HCT116 (cell line): Measurements from ENCODE around the gene TPM4. TPM values are rescaled to one million over a fixed set of nuclear protein-coding genes. Genes with fewer than 3 reads are reported as not detected.
A peak's percentile ranks its signal among the peaks of the same experiment; 100 is the strongest.

Experiments
- ATAC-seq: fragments of 200-7000 bp; cut with Tn5 transposase; 2 replicates; pipeline ENCODE4 v1.9.1; 2020; ENCODE audit warnings: mild to moderate bottlenecking, moderate library complexity
- BruUV-seq: library from RNA; stranded (reverse); fragments of 400-500 nt; replicated peaks from 2 replicates; lab custom pipeline; 2021; lab: Mats Ljungman, UMichigan
- CTCF ChIA-PET: fragments of 300-600 bp; sonication (Branson Sonifier 250); formaldehyde crosslinking; loops from one replicate; lab custom pipeline; 2021; ENCODE audit warnings: antibody characterized with exemption; lab: Charles Lee
- POLR2A ChIA-PET: fragments of 300-600, 350-600 bp; sonication (Branson Sonifier 250); formaldehyde crosslinking; loops from one replicate; lab custom pipeline; 2021; ENCODE audit warnings: antibody characterized with exemption; lab: Charles Lee
- RAD21 ChIA-PET, 2 experiments: fragments of 300-600 bp; sonication (Branson Sonifier 250); formaldehyde crosslinking; loops; one replicate each; lab custom pipeline; 2023; ENCODE audit warnings: low total read pairs in 2 of 2; ENCODE audit not compliant: uncharacterized antibody in 2 of 2, unreplicated experiment in 2 of 2, low non-redundant PET in 1 of 2; lab: Charles Lee
- DNase-seq: peaks from one replicate; pipeline ENCODE4 v3.0.0-alpha.2; 2010; ENCODE audit warnings: low read depth, low spot score
- H2AFZ ChIP-seq: fragments of 200-600 bp; shearing (Covaris generic), sonication (generic); 2 replicates; pipeline ENCODE4 v1.6.1; 2017; ENCODE audit warnings: low read depth, mixed run types, mixed read lengths, antibody characterized with exemption, low read length; ENCODE audit not compliant: poor library complexity, severe bottlenecking
- H3K27ac ChIP-seq: 2 replicates; pipeline ENCODE4 v1.5.1; 2012; ENCODE audit warnings: low read depth, low read length
- H3K27me3 ChIP-seq: fragments of 200-600 bp; sonication (generic); 2 replicates; pipeline ENCODE4 v1.6.1; 2016; ENCODE audit warnings: mixed run types, low read length, mixed read lengths; ENCODE audit not compliant: insufficient read depth
- H3K36me3 ChIP-seq, 2 experiments: fragments of 200-500 bp in 1 of 2; fragments of 200-600 bp in 1 of 2; sonication (Bioruptor generic) in 1 of 2; sonication (generic) in 1 of 2; 2 replicates each; pipeline versions ENCODE4 v1.5.1 to v1.6.1; 2014 to 2016; ENCODE audit warnings: low read length in 2 of 2, inconsistent platforms in 1 of 2, mixed read lengths in 1 of 2, mixed run types in 1 of 2; ENCODE audit not compliant: insufficient read depth in 2 of 2, control insufficient read depth in 1 of 2
- H3K4me1 ChIP-seq, 2 experiments: fragments of 200-600 bp in 1 of 2; sonication (generic) in 1 of 2; 2 replicates each; pipeline versions ENCODE4 v1.5.1 to v1.6.1; 2012 to 2017; ENCODE audit warnings: low read length in 2 of 2, inconsistent platforms in 1 of 2, mild to moderate bottlenecking in 1 of 2, mixed read lengths in 1 of 2, mixed run types in 1 of 2, moderate library complexity in 1 of 2; ENCODE audit not compliant: insufficient read depth in 2 of 2, control insufficient read depth in 1 of 2
- H3K4me2 ChIP-seq: fragments of 200-600 bp; sonication (generic); 2 replicates; pipeline ENCODE4 v1.6.1; 2017; ENCODE audit warnings: mixed run types, low read length, mixed read lengths
- H3K4me3 ChIP-seq, 2 experiments: fragments of 200-600 bp in 1 of 2; sonication (generic) in 1 of 2; replicated peaks in 1 of 2; 2 replicates each; pipeline ENCODE4 v1.5.1; 2011 to 2016; ENCODE audit warnings: low read length in 2 of 2, control low read depth in 1 of 2, low read depth in 1 of 2, mild to moderate bottlenecking in 1 of 2, mixed read lengths in 1 of 2, mixed run types in 1 of 2
- H3K79me2 ChIP-seq: fragments of 200-600 bp; sonication (generic); 2 replicates; pipeline ENCODE4 v1.6.1; 2017; ENCODE audit warnings: mild to moderate bottlenecking, mixed run types, low read length, moderate library complexity, mixed read lengths; ENCODE audit not compliant: insufficient read depth
- H3K9ac ChIP-seq: fragments of 200-600 bp; sonication (generic); 2 replicates; pipeline ENCODE4 v1.6.1; 2016; ENCODE audit warnings: low read length, mixed read lengths
- H3K9me2 ChIP-seq: fragments of 200-600 bp; sonication (generic), shearing (Covaris generic); 2 replicates; pipeline ENCODE4 v1.6.1; 2017; ENCODE audit warnings: mixed run types, mild to moderate bottlenecking, moderate library complexity; ENCODE audit not compliant: insufficient read depth
- H3K9me3 ChIP-seq, 2 experiments: fragments of 200-500 bp in 1 of 2; fragments of 200-600 bp in 1 of 2; sonication (Bioruptor generic) in 1 of 2; sonication (generic) in 1 of 2; 2 replicates each; pipeline ENCODE4 v1.6.1; 2014 to 2017; ENCODE audit warnings: low read length in 2 of 2, mixed read lengths in 2 of 2, inconsistent platforms in 1 of 2, low read depth in 1 of 2, mild to moderate bottlenecking in 1 of 2, mixed run types in 1 of 2, moderate library complexity in 1 of 2; ENCODE audit not compliant: control insufficient read depth in 1 of 2, insufficient read depth in 1 of 2
- H4K20me1 ChIP-seq: fragments of 200-600 bp; sonication (generic), shearing (Covaris generic); 2 replicates; pipeline ENCODE4 v1.6.1; 2017; ENCODE audit warnings: mixed run types, mild to moderate bottlenecking, moderate library complexity; ENCODE audit not compliant: insufficient read depth
- ATF3 ChIP-seq: IDR thresholded peaks from 2 replicates; pipeline ENCODE4 v1.6.1; 2012
- CBX3 ChIP-seq: IDR thresholded peaks from 2 replicates; pipeline ENCODE4 v1.6.1; 2012; ENCODE audit warnings: low read depth
- EGR1 ChIP-seq: IDR thresholded peaks from 2 replicates; pipeline ENCODE4 v1.6.1; 2012; ENCODE audit warnings: low read depth
- ELF1 ChIP-seq: IDR thresholded peaks from 2 replicates; pipeline ENCODE4 v1.6.1; 2012; ENCODE audit warnings: low read depth, borderline replicate concordance
- EZH2 ChIP-seq: fragments of 200-600 bp; sonication (generic); IDR thresholded peaks from 2 replicates; pipeline ENCODE4 v1.6.1; 2017; ENCODE audit warnings: antibody characterized with exemption, mixed run types
- EZH2phosphoT487 ChIP-seq: fragments of 200-600 bp; IDR thresholded peaks from 2 replicates; pipeline ENCODE4 v1.6.1; 2018; ENCODE audit warnings: antibody characterized with exemption, borderline replicate concordance
- JUND ChIP-seq: IDR thresholded peaks from 2 replicates; pipeline ENCODE4 v1.6.1; 2012
- POLR2A ChIP-seq: IDR thresholded peaks from 2 replicates; pipeline ENCODE4 v1.7.0; 2011; ENCODE audit warnings: borderline replicate concordance; ENCODE audit not compliant: insufficient read depth, insufficient read length; ENCODE audit errors: extremely low read depth
- SIN3A ChIP-seq: IDR thresholded peaks from 2 replicates; pipeline ENCODE4 v1.6.1; 2012; ENCODE audit warnings: low read depth
- SP1 ChIP-seq: IDR thresholded peaks from 2 replicates; pipeline ENCODE4 v1.6.1; 2012; ENCODE audit warnings: low read depth
- SRF ChIP-seq: IDR thresholded peaks from 2 replicates; pipeline ENCODE4 v1.6.1; 2012; ENCODE audit warnings: low read depth
- TCF7L2 ChIP-seq: IDR thresholded peaks from 2 replicates; pipeline ENCODE4 v1.7.0; 2011; ENCODE audit warnings: borderline replicate concordance, inconsistent platforms; ENCODE audit not compliant: insufficient read depth, insufficient read length; ENCODE audit errors: extremely low read depth
- ZFX ChIP-seq: fragments of 450-650 bp; IDR thresholded peaks from 2 replicates; pipeline ENCODE4 v1.6.1; 2017
- intact Hi-C: fragments of 100-400 bp; cut with micrococcal nuclease; formaldehyde crosslinking; loops from 2 replicates; pipeline ENCODE4 v1.10.0; 2022
- total RNA-seq: library from RNA; stranded (reverse); gene quantifications from one replicate; pipeline ENCODE4 v1.2.1, GENCODE V29; 2021; ENCODE audit not compliant: unreplicated experiment
- TF ChIP-seq, protein P1 (sequence below): IDR thresholded peaks from 2 replicates; pipeline ENCODE4 v1.6.1; 2012; ENCODE audit warnings: low read depth
- TF ChIP-seq, protein P2 (sequence below): IDR thresholded peaks from 2 replicates; pipeline ENCODE4 v1.6.1; 2012

The TPM4 gene
- total RNA-seq, 1 experiment from 2014 or later, result 275 TPM

DNA sequence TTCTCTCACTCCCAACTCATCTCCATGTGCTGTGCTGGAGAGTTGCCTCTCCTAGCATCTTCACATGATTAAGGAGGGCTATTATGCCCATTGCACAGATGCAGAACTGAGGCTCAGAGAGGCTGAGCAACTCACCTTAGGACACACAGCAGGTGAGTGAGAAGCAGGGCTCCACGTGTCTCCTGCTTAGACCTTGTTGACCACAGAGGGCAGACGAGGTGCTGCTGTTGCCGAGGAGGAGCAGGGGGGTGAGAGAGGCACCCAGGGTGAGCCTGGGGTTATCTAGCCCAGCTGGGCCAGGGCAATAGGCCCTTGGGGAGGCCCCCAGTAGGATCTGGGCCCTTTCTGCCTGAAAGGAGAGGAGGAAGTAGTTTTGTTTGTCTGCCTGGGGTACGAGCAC is 64.7 kb downstream of the TPM4 start:
- no peak for ATAC-seq
- POLR2A ChIA-PET, result no interaction called here

DNA sequence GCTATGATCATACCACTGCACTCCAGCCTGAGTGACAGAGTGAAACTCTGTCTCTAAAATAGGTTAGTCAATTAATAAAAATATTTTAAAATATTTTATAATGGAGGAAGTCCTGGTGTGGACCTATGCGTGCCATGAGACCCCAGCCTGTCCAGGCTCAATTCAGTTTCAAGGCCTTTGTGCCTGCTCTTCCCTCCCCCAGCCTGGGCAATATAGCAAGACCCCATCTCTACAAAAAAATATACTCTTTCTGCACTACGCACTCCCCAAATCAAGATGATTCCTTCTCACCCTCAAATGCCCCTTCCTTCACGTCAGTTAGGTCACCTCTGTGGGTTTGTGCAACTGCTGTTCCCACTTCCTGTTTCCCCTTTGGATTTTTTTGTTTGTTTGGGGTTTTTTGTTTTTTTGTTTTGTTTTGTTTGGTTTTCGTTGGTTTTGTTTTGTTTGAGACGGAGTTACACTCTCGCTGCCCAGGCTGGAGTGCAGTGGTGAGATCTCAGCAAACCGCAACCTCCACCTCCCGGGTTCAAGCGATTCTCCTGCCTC is 65.8 kb downstream of the TPM4 start:
- intact Hi-C loops, result no loop called here
- peaks cover 17 to 31% of the 10 kb centered on the region in 2 experiments for H3K4me1 ChIP-seq
- no peak overlapping the region for H2AFZ ChIP-seq
- peaks cover 9% of the 10 kb centered on the region; the same call in 1 of the 2 replicates for H3K79me2 ChIP-seq
- no peak overlapping the region for H3K4me3 ChIP-seq
- no peaks in the 10 kb centered on the region for H3K9me3 ChIP-seq
- no peaks in the 10 kb centered on the region for H4K20me1 ChIP-seq
- no peaks in the 10 kb centered on the region for H3K36me3 ChIP-seq
- no peak overlapping the region for H3K27ac ChIP-seq
- CTCF ChIA-PET, result no interaction called here
- DNase-seq, result no peak
- RAD21 ChIA-PET, result no interaction called here
- no peaks in the 10 kb centered on the region for H3K27me3 ChIP-seq
- POLR2A ChIA-PET, result no interaction called here
- TF ChIP-seq TCF7L2, result no peak
- no peak for TF ChIP-seq SRF
- no peak for TF ChIP-seq JUND
- no peak for TF ChIP-seq ATF3
- no peak for TF ChIP-seq EZH2
- TF ChIP-seq POLR2A, result no peak
- TF ChIP-seq, protein P1, sequence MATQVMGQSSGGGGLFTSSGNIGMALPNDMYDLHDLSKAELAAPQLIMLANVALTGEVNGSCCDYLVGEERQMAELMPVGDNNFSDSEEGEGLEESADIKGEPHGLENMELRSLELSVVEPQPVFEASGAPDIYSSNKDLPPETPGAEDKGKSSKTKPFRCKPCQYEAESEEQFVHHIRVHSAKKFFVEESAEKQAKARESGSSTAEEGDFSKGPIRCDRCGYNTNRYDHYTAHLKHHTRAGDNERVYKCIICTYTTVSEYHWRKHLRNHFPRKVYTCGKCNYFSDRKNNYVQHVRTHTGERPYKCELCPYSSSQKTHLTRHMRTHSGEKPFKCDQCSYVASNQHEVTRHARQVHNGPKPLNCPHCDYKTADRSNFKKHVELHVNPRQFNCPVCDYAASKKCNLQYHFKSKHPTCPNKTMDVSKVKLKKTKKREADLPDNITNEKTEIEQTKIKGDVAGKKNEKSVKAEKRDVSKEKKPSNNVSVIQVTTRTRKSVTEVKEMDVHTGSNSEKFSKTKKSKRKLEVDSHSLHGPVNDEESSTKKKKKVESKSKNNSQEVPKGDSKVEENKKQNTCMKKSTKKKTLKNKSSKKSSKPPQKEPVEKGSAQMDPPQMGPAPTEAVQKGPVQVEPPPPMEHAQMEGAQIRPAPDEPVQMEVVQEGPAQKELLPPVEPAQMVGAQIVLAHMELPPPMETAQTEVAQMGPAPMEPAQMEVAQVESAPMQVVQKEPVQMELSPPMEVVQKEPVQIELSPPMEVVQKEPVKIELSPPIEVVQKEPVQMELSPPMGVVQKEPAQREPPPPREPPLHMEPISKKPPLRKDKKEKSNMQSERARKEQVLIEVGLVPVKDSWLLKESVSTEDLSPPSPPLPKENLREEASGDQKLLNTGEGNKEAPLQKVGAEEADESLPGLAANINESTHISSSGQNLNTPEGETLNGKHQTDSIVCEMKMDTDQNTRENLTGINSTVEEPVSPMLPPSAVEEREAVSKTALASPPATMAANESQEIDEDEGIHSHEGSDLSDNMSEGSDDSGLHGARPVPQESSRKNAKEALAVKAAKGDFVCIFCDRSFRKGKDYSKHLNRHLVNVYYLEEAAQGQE, result no peak
- TF ChIP-seq SIN3A, result no peak
- TF ChIP-seq EZH2phosphoT487, result no peak
- TF ChIP-seq ELF1, result no peak
- no peak for TF ChIP-seq CBX3
- TF ChIP-seq SP1, result no peak
- TF ChIP-seq, protein P2, sequence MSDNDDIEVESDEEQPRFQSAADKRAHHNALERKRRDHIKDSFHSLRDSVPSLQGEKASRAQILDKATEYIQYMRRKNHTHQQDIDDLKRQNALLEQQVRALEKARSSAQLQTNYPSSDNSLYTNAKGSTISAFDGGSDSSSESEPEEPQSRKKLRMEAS, result no peak
- no peak for TF ChIP-seq ZFX
- TF ChIP-seq, all 23 proteins: peak for 0
- Histone ChIP-seq H3K9me2 (no peaks in the 10 kb centered on the region), H3K9ac (no peak overlapping the region), H3K4me2 (no peak overlapping the region)
- ATAC-seq, result no peak
- BruUV-seq, result no TSS peak

More for the DNA sequence above, 64.7 kb downstream of the TPM4 start:
- H3K4me1 ChIP-seq, result peaks cover 17 to 31% of the 10 kb centered on the region in 2 experiments
- DNase-seq, result no peak
- H3K79me2 ChIP-seq, result peaks cover 5% of the 10 kb centered on the region; the same call in 1 of the 2 replicates
- BruUV-seq, result no TSS peak
- no peak overlapping the region for H2AFZ ChIP-seq
- RAD21 ChIA-PET, result no interaction called here
- H3K36me3 ChIP-seq, result no peaks in the 10 kb centered on the region
- H3K9me3 ChIP-seq, result no peaks in the 10 kb centered on the region
- H3K27ac ChIP-seq, result no peak overlapping the region
- TF ChIP-seq, protein P2, result peak; percentile 52
- peak; percentile 38; the same call in 1 of the 2 replicates for TF ChIP-seq CBX3
- TF ChIP-seq EGR1, result no peak
- no peak for TF ChIP-seq SP1
- TF ChIP-seq, all 23 proteins: peak for 2
- Histone ChIP-seq H3K27me3 (no peaks in the 10 kb centered on the region), H3K4me2 (no peak overlapping the region), H4K20me1 (no peaks in the 10 kb centered on the region), H3K9ac (no peak overlapping the region), H3K4me3 (no peak overlapping the region), H3K9me2 (no peaks in the 10 kb centered on the region)
- CTCF ChIA-PET, result no interaction called here
- intact Hi-C loops, result no loop called here
